Astrocyte (in vitro differentiated cells and primary cell): ENCODE measurements around the gene IFT27. TPM values are rescaled to one million over a fixed set of nuclear protein-coding genes. Genes with fewer than 3 reads are reported as not detected.
A peak's percentile ranks its signal among the peaks of the same experiment; 100 is the strongest.

ENCODE experiments used
- DNase-seq: peaks from one replicate; pipeline ENCODE4 v3.0.0-alpha.2; 2010; ENCODE audit warnings: low read depth
- FAIRE-seq: peaks from 2 replicates; lab custom pipeline; 2011; peaks lifted over from hg19 to GRCh38; lab: Jason Lieb, UNC
- H2AFZ ChIP-seq: 2 replicates; pipeline ENCODE4 v1.6.0; 2012; ENCODE audit warnings: low read depth, low read length, inconsistent platforms
- H3K27ac ChIP-seq: 2 replicates; pipeline ENCODE4 v1.5.1; 2011; ENCODE audit warnings: low read depth, low read length, inconsistent platforms
- H3K27me3 ChIP-seq: 2 replicates; pipeline ENCODE4 v1.6.0; 2011; ENCODE audit warnings: low read length, inconsistent platforms; ENCODE audit not compliant: insufficient read depth
- H3K36me3 ChIP-seq: 2 replicates; pipeline ENCODE4 v1.5.1; 2011; ENCODE audit warnings: low read length, inconsistent platforms; ENCODE audit not compliant: insufficient read depth
- H3K4me1 ChIP-seq: 2 replicates; pipeline ENCODE4 v1.5.1; 2011; ENCODE audit warnings: low read length, inconsistent platforms; ENCODE audit not compliant: insufficient read depth
- H3K4me2 ChIP-seq: 2 replicates; pipeline ENCODE4 v1.6.0; 2012; ENCODE audit warnings: low read length, inconsistent platforms
- H3K4me3 ChIP-seq: 2 replicates; pipeline ENCODE4 v1.5.1; 2011; ENCODE audit warnings: low read depth, mild to moderate bottlenecking, low read length, inconsistent platforms; ENCODE audit not compliant: insufficient read depth
- H3K79me2 ChIP-seq: 2 replicates; pipeline ENCODE4 v1.6.0; 2012; ENCODE audit warnings: mild to moderate bottlenecking, low read length, inconsistent platforms; ENCODE audit not compliant: insufficient read depth
- H3K9ac ChIP-seq: 2 replicates; pipeline ENCODE4 v1.6.0; 2012; ENCODE audit warnings: mild to moderate bottlenecking, low read length, inconsistent platforms
- H3K9me3 ChIP-seq: 2 replicates; pipeline ENCODE4 v1.5.1; 2012; ENCODE audit warnings: low read depth, mild to moderate bottlenecking, low read length, inconsistent platforms; ENCODE audit not compliant: insufficient read depth
- H4K20me1 ChIP-seq: 2 replicates; pipeline ENCODE4 v1.6.0; 2012; ENCODE audit warnings: low read length, inconsistent platforms; ENCODE audit not compliant: insufficient read depth
- H3K27ac Mint-ChIP-seq: one replicate; pipeline ENCODE4 v1.8.0; 2021; ENCODE audit warnings: mild to moderate bottlenecking, mixed read lengths; ENCODE audit not compliant: unreplicated experiment
- H3K27me3 Mint-ChIP-seq: one replicate; pipeline ENCODE4 v1.8.0; 2021; ENCODE audit warnings: low read depth, mixed read lengths; ENCODE audit not compliant: unreplicated experiment
- H3K36me3 Mint-ChIP-seq: one replicate; pipeline ENCODE4 v1.8.0; 2021; ENCODE audit warnings: low read depth, mixed read lengths; ENCODE audit not compliant: unreplicated experiment
- H3K4me1 Mint-ChIP-seq: one replicate; pipeline ENCODE4 v1.8.0; 2021; ENCODE audit warnings: low read depth, mixed read lengths; ENCODE audit not compliant: unreplicated experiment
- H3K4me3 Mint-ChIP-seq: one replicate; pipeline ENCODE4 v1.8.0; 2021; ENCODE audit warnings: mild to moderate bottlenecking, moderate library complexity, mixed read lengths; ENCODE audit not compliant: unreplicated experiment
- H3K9me3 Mint-ChIP-seq: one replicate; pipeline ENCODE4 v1.8.0; 2021; ENCODE audit warnings: mild to moderate bottlenecking, mixed read lengths; ENCODE audit not compliant: unreplicated experiment
- CTCF ChIP-seq: IDR thresholded peaks from 2 replicates; pipeline ENCODE4 v1.5.1; 2011; ENCODE audit warnings: low read depth, mild to moderate bottlenecking, inconsistent platforms, low read length, moderate library complexity; ENCODE audit not compliant: insufficient read depth
- EZH2 ChIP-seq: IDR thresholded peaks from 2 replicates; pipeline ENCODE4 v1.6.1; 2012; ENCODE audit warnings: mild to moderate bottlenecking, low read length, inconsistent platforms; ENCODE audit not compliant: insufficient read depth
- total RNA-seq: library from RNA; stranded (reverse); gene quantifications from 2 replicates; pipeline ENCODE4 v1.2.1, GENCODE V29; 2021

Gene IFT27
- total RNA-seq, 1 donor from 2014 or later: 30.1 TPM

- TF ChIP-seq CTCF (no peak), EZH2 (no peak)
- no peak for FAIRE-seq
Observed at GRCh38 chr22:36818010-36818642, 42.2 kb upstream of the IFT27 start.

DNA sequence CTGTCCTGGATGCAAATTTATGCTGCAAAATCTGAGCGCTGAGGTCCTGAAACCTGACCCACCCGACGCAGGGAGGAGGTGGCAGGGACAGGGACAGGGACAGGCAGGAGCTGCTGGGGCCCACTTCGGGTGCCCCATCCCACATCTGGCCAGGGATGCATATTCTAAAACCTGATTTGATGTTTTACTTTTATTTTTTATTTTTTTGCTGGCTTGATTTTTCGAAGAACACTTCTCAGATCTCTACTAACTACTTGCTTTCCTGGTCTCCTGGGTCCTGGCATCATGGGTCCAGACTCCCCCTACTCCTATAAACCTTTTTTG lies 41.6 kb upstream of the IFT27 start:
- H3K36me3 ChIP-seq: no peaks in the 10 kb centered on the region
- peaks cover 67% of the 10 kb centered on the region for H3K27me3 ChIP-seq
- no peaks in the 10 kb centered on the region for H4K20me1 ChIP-seq
- H3K27ac ChIP-seq: no peak overlapping the region
- H3K9ac ChIP-seq: no peak overlapping the region
- no peak overlapping the region for H2AFZ ChIP-seq
- no peaks in the 10 kb centered on the region for H3K4me1 ChIP-seq
- no peak for DNase-seq
- Mint-ChIP-seq H3K27me3 (peaks cover 74% of the 10 kb centered on the region), H3K9me3 (no peaks in the 10 kb centered on the region), H3K36me3 (no peaks in the 10 kb centered on the region), H3K4me3 (peak overlapping the region; percentile 74), H3K4me1 (peaks cover 19% of the 10 kb centered on the region), H3K27ac (no peak overlapping the region)
- H3K79me2 ChIP-seq: no peaks in the 10 kb centered on the region
- no peak for TF ChIP-seq CTCF
- no peak for TF ChIP-seq EZH2
- no peaks in the 10 kb centered on the region for H3K9me3 ChIP-seq
- FAIRE-seq: no peak
- H3K4me2 ChIP-seq: no peak overlapping the region
- H3K4me3 ChIP-seq: no peak overlapping the region

More at GRCh38 chr22:36818010-36818642, 42.2 kb upstream of the IFT27 start:
- Histone ChIP-seq H3K36me3 (no peaks in the 10 kb centered on the region), H3K4me2 (no peak overlapping the region), H3K27me3 (peaks cover 61% of the 10 kb centered on the region), H4K20me1 (no peaks in the 10 kb centered on the region), H3K4me1 (no peaks in the 10 kb centered on the region), H3K9me3 (no peaks in the 10 kb centered on the region), H3K9ac (no peak overlapping the region), H2AFZ (no peak overlapping the region), H3K4me3 (no peak overlapping the region), H3K79me2 (no peaks in the 10 kb centered on the region), H3K27ac (no peak overlapping the region)
- DNase-seq: no peak
- H3K4me3 Mint-ChIP-seq: no peak overlapping the region
- no peaks in the 10 kb centered on the region for H3K9me3 Mint-ChIP-seq
- H3K27me3 Mint-ChIP-seq: peaks cover 70% of the 10 kb centered on the region
- no peak overlapping the region for H3K27ac Mint-ChIP-seq
- peaks cover 24% of the 10 kb centered on the region for H3K4me1 Mint-ChIP-seq
- no peaks in the 10 kb centered on the region for H3K36me3 Mint-ChIP-seq
